ENCODE results near the gene PCDHGA8.

The PCDHGA8 gene

DNA sequence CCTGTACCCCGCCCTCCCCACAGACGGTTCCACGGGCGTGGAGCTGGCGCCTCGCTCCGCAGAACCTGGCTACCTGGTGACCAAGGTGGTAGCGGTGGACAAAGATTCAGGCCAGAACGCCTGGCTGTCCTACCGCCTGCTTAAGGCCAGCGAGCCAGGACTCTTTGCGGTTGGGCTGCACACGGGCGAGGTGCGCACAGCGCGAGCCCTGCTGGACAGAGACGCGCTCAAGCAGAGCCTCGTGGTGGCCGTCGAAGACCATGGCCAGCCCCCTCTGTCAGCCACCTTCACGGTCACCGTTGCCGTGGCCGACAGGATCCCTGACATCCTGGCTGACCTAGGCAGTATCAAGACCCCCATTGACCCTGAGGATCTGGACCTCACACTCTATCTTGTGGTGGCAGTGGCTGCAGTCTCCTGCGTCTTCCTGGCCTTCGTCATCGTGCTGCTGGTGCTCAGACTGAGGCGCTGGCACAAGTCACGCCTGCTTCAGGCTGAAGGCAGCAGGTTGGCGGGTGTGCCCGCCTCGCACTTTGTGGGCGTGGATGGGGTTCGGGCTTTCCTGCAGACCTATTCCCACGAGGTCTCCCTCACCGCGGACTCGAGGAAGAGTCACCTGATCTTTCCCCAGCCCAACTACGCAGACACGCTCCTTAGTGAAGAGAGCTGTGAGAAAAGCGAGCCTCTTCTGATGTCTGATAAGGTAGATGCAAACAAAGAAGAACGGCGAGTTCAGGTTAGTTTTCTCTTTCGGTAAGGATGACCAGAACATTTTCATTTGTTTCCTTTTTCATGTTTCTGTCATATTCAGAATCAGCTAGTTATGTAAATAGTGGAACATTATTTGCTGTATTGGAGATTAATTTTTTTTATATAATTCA lies 26.2 kb upstream of the PCDHGA8 start:
- H3K4me1 ChIP-seq (ENCODE audit: insufficient read depth, low read length, severe bottlenecking) = no peaks in the 10 kb centered on the region
- no peak overlapping the region for H3K9ac ChIP-seq (ENCODE audit: low read length)
- H3K27me3 ChIP-seq (ENCODE audit: insufficient read depth, low read length) = no peaks in the 10 kb centered on the region
- H2AFZ ChIP-seq (ENCODE audit: low read length) = no peak overlapping the region
- no peak overlapping the region for H3K27ac ChIP-seq (ENCODE audit: low read depth, low read length, poor library complexity, severe bottlenecking)
- H3K36me3 ChIP-seq (ENCODE audit: insufficient read depth, low read length) = no peaks in the 10 kb centered on the region
- no peaks in the 10 kb centered on the region for H3K79me2 ChIP-seq (ENCODE audit: insufficient read depth, low read length)
- H3K9me2 ChIP-seq (ENCODE audit: low read depth, low read length) = no peaks in the 10 kb centered on the region
- TF ChIP-seq, protein P1, sequence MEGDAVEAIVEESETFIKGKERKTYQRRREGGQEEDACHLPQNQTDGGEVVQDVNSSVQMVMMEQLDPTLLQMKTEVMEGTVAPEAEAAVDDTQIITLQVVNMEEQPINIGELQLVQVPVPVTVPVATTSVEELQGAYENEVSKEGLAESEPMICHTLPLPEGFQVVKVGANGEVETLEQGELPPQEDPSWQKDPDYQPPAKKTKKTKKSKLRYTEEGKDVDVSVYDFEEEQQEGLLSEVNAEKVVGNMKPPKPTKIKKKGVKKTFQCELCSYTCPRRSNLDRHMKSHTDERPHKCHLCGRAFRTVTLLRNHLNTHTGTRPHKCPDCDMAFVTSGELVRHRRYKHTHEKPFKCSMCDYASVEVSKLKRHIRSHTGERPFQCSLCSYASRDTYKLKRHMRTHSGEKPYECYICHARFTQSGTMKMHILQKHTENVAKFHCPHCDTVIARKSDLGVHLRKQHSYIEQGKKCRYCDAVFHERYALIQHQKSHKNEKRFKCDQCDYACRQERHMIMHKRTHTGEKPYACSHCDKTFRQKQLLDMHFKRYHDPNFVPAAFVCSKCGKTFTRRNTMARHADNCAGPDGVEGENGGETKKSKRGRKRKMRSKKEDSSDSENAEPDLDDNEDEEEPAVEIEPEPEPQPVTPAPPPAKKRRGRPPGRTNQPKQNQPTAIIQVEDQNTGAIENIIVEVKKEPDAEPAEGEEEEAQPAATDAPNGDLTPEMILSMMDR (IDR thresholded peaks at IDR 0.05; ENCODE audit: low read length) = no peak
- no peak for TF ChIP-seq EZH2 (IDR thresholded peaks at IDR 0.05; ENCODE audit: borderline replicate concordance, low read length)
- H3F3A ChIP-seq (ENCODE audit: insufficient read depth, low read length) = no peaks in the 10 kb centered on the region
- H3K9me3 ChIP-seq (ENCODE audit: low read length) = peaks cover 32% of the 10 kb centered on the region
- H3K4me3 ChIP-seq (ENCODE audit: low read depth, low read length, poor library complexity, severe bottlenecking) = no peak overlapping the region
- H4K20me1 ChIP-seq (ENCODE audit: insufficient read depth, low read length) = no peaks in the 10 kb centered on the region
- H3K4me2 ChIP-seq (ENCODE audit: low read length) = no peak overlapping the region

DNA sequence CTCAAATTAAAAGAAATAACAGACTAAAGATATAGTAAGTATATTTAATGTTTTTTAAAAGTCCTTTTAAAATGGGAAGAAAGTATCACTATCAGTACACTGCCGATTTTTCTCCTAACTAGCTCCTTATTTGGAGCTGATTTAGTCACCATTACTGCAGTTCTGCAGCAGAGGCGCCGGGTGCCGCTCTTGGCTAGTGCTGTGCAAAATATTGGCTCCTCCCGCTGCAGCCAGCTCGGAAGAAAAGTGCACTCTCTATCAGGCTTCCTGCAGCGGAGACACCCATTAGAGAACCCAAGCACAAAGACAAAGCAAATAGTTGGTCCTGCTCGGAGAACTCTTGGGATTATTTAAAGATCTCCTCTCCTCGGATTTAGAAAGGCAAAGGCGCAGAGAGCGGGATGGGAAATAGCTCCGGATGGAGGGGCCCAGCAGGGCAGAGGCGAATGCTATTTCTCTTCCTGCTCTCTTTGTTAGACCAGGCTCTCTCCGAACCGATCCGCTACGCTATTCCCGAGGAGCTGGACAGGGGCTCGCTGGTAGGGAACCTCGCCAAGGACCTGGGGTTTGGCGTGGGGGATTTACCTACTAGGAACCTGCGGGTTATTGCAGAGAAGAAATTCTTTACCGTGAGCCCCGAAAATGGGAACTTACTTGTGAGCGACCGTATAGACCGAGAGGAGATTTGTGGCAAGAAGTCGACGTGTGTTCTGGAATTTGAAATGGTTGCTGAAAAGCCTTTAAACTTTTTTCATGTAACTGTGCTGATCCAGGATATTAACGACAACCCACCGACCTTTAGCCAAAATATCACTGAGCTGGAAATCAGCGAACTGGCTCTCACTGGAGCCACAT lies 22.2 kb upstream of the PCDHGA8 start, which contains the start of gene PCDHGB3:
Gene PCDHGB3, plus strand, starts transcription at position 249 of the 855 bp plus-strand sequence. Its CDS starts 153 bp downstream, at position 402.
- Histone ChIP-seq H3K4me2 (ENCODE audit: low read length) (no peak within 1 kb of the TSS), H3K4me3 (ENCODE audit: low read depth, low read length, poor library complexity, severe bottlenecking) (no peak within 1 kb of the TSS), H3K9me2 (ENCODE audit: low read depth, low read length) (no peaks in the 10 kb centered on the region), H3K27ac (ENCODE audit: low read depth, low read length, poor library complexity, severe bottlenecking) (no peak within 1 kb of the TSS), H4K20me1 (ENCODE audit: insufficient read depth, low read length) (no peaks in the 10 kb centered on the region), H3K79me2 (ENCODE audit: insufficient read depth, low read length) (no peaks in the 10 kb centered on the region), H3K9me3 (ENCODE audit: low read length) (peaks cover 27% of the 10 kb centered on the region), H3K9ac (ENCODE audit: low read length) (no peak within 1 kb of the TSS), H3F3A (ENCODE audit: insufficient read depth, low read length) (no peaks in the 10 kb centered on the region), H3K36me3 (ENCODE audit: insufficient read depth, low read length) (no peaks in the 10 kb centered on the region), H2AFZ (ENCODE audit: low read length) (no peak within 1 kb of the TSS), H3K4me1 (ENCODE audit: insufficient read depth, low read length, severe bottlenecking) (no peaks in the 10 kb centered on the region), H3K27me3 (ENCODE audit: insufficient read depth, low read length) (no peaks in the 10 kb centered on the region)
- TF ChIP-seq EZH2 (IDR thresholded peaks at IDR 0.05; ENCODE audit: borderline replicate concordance, low read length) = no peak
- TF ChIP-seq, protein P1 (IDR thresholded peaks at IDR 0.05; ENCODE audit: low read length) = 0 out of 2 replicates have a peak, but pooled peaks have one; percentile 13

DNA sequence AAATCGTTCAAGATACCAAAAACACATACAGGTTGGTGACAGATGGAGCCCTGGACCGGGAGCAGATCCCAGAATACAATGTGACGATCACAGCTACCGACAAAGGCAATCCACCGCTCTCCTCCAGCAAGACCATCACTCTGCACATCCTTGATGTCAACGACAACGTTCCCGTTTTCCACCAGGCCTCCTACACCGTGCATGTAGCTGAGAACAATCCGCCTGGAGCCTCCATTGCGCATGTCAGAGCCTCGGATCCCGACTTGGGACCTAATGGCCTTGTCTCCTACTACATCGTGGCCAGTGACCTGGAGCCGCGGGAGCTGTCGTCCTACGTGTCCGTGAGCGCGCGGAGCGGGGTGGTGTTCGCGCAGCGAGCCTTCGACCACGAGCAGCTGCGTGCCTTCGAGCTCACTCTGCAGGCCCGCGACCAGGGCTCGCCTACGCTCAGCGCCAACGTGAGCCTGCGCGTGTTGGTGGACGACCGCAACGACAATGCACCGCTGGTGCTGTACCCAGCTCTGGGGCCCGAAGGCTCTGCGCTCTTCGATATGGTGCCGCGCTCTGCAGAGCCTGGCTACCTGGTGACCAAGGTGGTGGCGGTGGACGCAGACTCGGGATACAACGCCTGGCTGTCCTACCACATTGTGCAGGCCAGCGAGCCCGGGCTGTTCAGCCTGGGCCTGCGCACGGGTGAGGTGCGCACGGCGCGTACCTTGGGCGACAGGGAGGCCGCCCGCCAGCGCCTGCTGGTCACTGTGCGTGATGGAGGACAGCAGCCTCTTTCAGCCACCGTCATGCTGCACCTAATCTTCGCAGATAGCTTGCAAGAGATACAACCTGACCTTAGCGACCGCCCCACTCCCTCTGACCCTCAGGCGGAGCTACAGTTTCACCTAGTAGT lies 20.6 kb upstream of the PCDHGA8 start:
- Histone ChIP-seq H3F3A (ENCODE audit: insufficient read depth, low read length) (no peaks in the 10 kb centered on the region), H3K4me1 (ENCODE audit: insufficient read depth, low read length, severe bottlenecking) (no peaks in the 10 kb centered on the region), H3K79me2 (ENCODE audit: insufficient read depth, low read length) (no peaks in the 10 kb centered on the region), H3K27ac (ENCODE audit: low read depth, low read length, poor library complexity, severe bottlenecking) (no peak overlapping the region), H3K9me3 (ENCODE audit: low read length) (peaks cover 23% of the 10 kb centered on the region), H3K36me3 (ENCODE audit: insufficient read depth, low read length) (no peaks in the 10 kb centered on the region), H3K9ac (ENCODE audit: low read length) (no peak overlapping the region), H3K9me2 (ENCODE audit: low read depth, low read length) (no peaks in the 10 kb centered on the region), H3K27me3 (ENCODE audit: insufficient read depth, low read length) (no peaks in the 10 kb centered on the region), H2AFZ (ENCODE audit: low read length) (no peak overlapping the region), H4K20me1 (ENCODE audit: insufficient read depth, low read length) (no peaks in the 10 kb centered on the region), H3K4me2 (ENCODE audit: low read length) (no peak overlapping the region), H3K4me3 (ENCODE audit: low read depth, low read length, poor library complexity, severe bottlenecking) (no peak overlapping the region)
- TF ChIP-seq EZH2 (IDR thresholded peaks at IDR 0.05; ENCODE audit: borderline replicate concordance, low read length) = no peak
- TF ChIP-seq, protein P1 (IDR thresholded peaks at IDR 0.05; ENCODE audit: low read length) = no peak

Data from OCI-LY1 (cell line).